Measurements from ENCODE around the gene ECM1.

DNA sequence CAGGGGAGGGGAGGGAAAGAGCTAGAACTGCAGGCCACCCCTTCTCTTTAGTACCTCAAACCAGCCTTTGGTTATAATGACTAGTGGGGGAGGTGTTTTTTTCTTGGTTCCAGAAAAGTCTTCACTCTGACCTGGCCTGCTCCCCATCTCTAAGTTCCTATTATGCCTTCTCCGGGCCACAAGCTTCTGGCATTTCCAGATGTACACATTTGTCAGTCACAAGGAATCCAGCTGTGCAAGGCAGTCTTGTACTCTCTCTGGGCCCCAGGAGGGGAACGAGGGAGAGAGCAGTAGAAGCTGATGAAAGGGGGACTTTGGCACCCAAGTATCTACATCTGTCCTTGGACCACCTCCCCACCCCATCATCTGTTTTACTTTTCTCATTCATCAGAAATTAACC lies 4.9 kb downstream of the ECM1 start:
- TF ChIP-seq, protein P1, sequence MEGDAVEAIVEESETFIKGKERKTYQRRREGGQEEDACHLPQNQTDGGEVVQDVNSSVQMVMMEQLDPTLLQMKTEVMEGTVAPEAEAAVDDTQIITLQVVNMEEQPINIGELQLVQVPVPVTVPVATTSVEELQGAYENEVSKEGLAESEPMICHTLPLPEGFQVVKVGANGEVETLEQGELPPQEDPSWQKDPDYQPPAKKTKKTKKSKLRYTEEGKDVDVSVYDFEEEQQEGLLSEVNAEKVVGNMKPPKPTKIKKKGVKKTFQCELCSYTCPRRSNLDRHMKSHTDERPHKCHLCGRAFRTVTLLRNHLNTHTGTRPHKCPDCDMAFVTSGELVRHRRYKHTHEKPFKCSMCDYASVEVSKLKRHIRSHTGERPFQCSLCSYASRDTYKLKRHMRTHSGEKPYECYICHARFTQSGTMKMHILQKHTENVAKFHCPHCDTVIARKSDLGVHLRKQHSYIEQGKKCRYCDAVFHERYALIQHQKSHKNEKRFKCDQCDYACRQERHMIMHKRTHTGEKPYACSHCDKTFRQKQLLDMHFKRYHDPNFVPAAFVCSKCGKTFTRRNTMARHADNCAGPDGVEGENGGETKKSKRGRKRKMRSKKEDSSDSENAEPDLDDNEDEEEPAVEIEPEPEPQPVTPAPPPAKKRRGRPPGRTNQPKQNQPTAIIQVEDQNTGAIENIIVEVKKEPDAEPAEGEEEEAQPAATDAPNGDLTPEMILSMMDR (IDR thresholded peaks at IDR 0.05), result no peak
- TF ChIP-seq EZH2 (IDR thresholded peaks at IDR 0.05; ENCODE audit: borderline replicate concordance, insufficient read depth, low read depth, low read length, poor library complexity, severe bottlenecking), result no peak
